Trophoblast cell (in vitro differentiated cells and primary cell): ENCODE data around the gene ATP2C2.

ENCODE experiments used
- DNase-seq, 2 donors: peaks; one replicate each; pipeline ENCODE4 v3.0.0-alpha.2; 2016
- H2AFZ ChIP-seq: 2 replicates; pipeline ENCODE4 v1.6.1; 2013; ENCODE audit warnings: low read length, moderate library complexity, mild to moderate bottlenecking; ENCODE audit not compliant: insufficient read depth, poor library complexity
- H2AK5ac ChIP-seq: 2 replicates; pipeline ENCODE4 v1.6.1; 2013; ENCODE audit warnings: mild to moderate bottlenecking, low read length
- H2BK120ac ChIP-seq: 2 replicates; pipeline ENCODE4 v1.6.1; 2013; ENCODE audit warnings: low read length, mild to moderate bottlenecking, moderate library complexity; ENCODE audit not compliant: insufficient read depth, poor library complexity
- H2BK12ac ChIP-seq: 2 replicates; pipeline ENCODE4 v1.6.1; 2013; ENCODE audit warnings: mild to moderate bottlenecking, low read length, moderate library complexity
- H2BK5ac ChIP-seq: 2 replicates; pipeline ENCODE4 v1.6.1; 2013; ENCODE audit warnings: low read length, low read depth, moderate library complexity, mild to moderate bottlenecking; ENCODE audit not compliant: poor library complexity
- H3K14ac ChIP-seq: 2 replicates; pipeline ENCODE4 v1.6.1; 2013; ENCODE audit warnings: mild to moderate bottlenecking, low read length
- H3K18ac ChIP-seq: 2 replicates; pipeline ENCODE4 v1.6.1; 2013; ENCODE audit warnings: mild to moderate bottlenecking, low read length
- H3K23ac ChIP-seq: 2 replicates; pipeline ENCODE4 v1.6.1; 2013; ENCODE audit warnings: low read length
- H3K27ac ChIP-seq: 2 replicates; pipeline ENCODE4 v1.5.1; 2013; ENCODE audit warnings: low read depth, mild to moderate bottlenecking, inconsistent platforms, low read length, moderate library complexity
- H3K27me3 ChIP-seq: 2 replicates; pipeline ENCODE4 v1.6.1; 2013; ENCODE audit warnings: inconsistent platforms, mild to moderate bottlenecking, low read length, moderate library complexity; ENCODE audit not compliant: insufficient read depth
- H3K36me3 ChIP-seq, 2 experiments: 1 replicate in 1 of 2; 2 replicates in 1 of 2; pipeline ENCODE4 v1.6.1; 2013; ENCODE audit warnings: low read length in 2 of 2, mild to moderate bottlenecking in 2 of 2, moderate library complexity in 1 of 2; ENCODE audit not compliant: insufficient read depth in 2 of 2, control insufficient read depth in 1 of 2
- H3K4ac ChIP-seq: 2 replicates; pipeline ENCODE4 v1.6.1; 2013; ENCODE audit warnings: low read depth, mild to moderate bottlenecking, low read length, moderate library complexity
- H3K4me1 ChIP-seq, 2 experiments: 1 replicate in 1 of 2; 2 replicates in 1 of 2; pipeline ENCODE4 v1.6.1; 2013; ENCODE audit warnings: low read length in 2 of 2, mild to moderate bottlenecking in 2 of 2, moderate library complexity in 1 of 2; ENCODE audit not compliant: insufficient read depth in 2 of 2, control insufficient read depth in 1 of 2
- H3K4me2 ChIP-seq: 2 replicates; pipeline ENCODE4 v1.6.1; 2013; ENCODE audit warnings: inconsistent platforms, mild to moderate bottlenecking, low read length, moderate library complexity
- H3K4me3 ChIP-seq: 2 replicates; pipeline ENCODE4 v1.5.1; 2013; ENCODE audit warnings: mild to moderate bottlenecking, low read depth, low read length, inconsistent platforms
- H3K79me1 ChIP-seq: one replicate; pipeline ENCODE4 v1.6.1; 2013; ENCODE audit warnings: low read length
- H3K79me2 ChIP-seq: 2 replicates; pipeline ENCODE4 v1.6.1; 2013; ENCODE audit warnings: low read length, mild to moderate bottlenecking; ENCODE audit not compliant: control insufficient read depth, insufficient read depth, poor library complexity
- H3K9ac ChIP-seq: 2 replicates; pipeline ENCODE4 v1.6.1; 2013; ENCODE audit warnings: mild to moderate bottlenecking, low read length
- H3K9me3 ChIP-seq: 2 replicates; pipeline ENCODE4 v1.6.1; 2013; ENCODE audit warnings: low read depth, mild to moderate bottlenecking, control low read depth, inconsistent platforms, low read length; ENCODE audit not compliant: insufficient read depth
- H4K12ac ChIP-seq: 2 replicates; pipeline ENCODE4 v1.6.1; 2013; ENCODE audit warnings: low read depth, mild to moderate bottlenecking, low read length, moderate library complexity
- H4K8ac ChIP-seq: 2 replicates; pipeline ENCODE4 v1.6.1; 2013; ENCODE audit warnings: low read depth, mild to moderate bottlenecking, low read length, moderate library complexity
- H4K91ac ChIP-seq: one replicate; pipeline ENCODE4 v1.6.1; 2013; ENCODE audit warnings: low read depth, mild to moderate bottlenecking, low read length, moderate library complexity
- WGBS: extraction: QIAGEN DNeasy Blood & Tissue Kit; methylation state at CpG from one replicate; pipeline ENCODE4 v1.1.7; 2013; ENCODE audit warnings: missing lambda C conversion rate; ENCODE audit not compliant: insufficient read length, insufficient coverage; ENCODE audit errors: extremely low coverage; 5-methylcytosine and 5-hydroxymethylcytosine counted together

Gene ATP2C2

GRCh38 chr16:84503751-84504395, 135.5 kb downstream of the ATP2C2 start:
- Histone ChIP-seq H3K79me2 (peaks cover 6% of the 10 kb centered on the region), H3K18ac (peak overlapping the region; percentile 89), H2AFZ (peak overlapping the region; percentile 87), H3K36me3 (peaks cover 4 to 7% of the 10 kb centered on the region in 2 experiments), H3K4me2 (peak overlapping the region; percentile 67), H2BK120ac (no peak overlapping the region), H4K8ac (peak overlapping the region; percentile 57), H2BK12ac (peak overlapping the region; percentile 59), H2BK5ac (no peak overlapping the region), H3K9me3 (peaks cover 5% of the 10 kb centered on the region), H4K91ac (peak overlapping the region; percentile 91), H3K23ac (no peak overlapping the region), H3K4me1 (peaks cover 31 to 45% of the 10 kb centered on the region in 2 experiments), H3K27ac (no peak overlapping the region), H4K12ac (no peak overlapping the region), H3K79me1 (peaks cover 13% of the 10 kb centered on the region), H3K27me3 (no peaks in the 10 kb centered on the region), H3K4ac (peak overlapping the region; percentile 68), H3K14ac (peak overlapping the region; percentile 76), H3K4me3 (peak overlapping the region; percentile 95), H2AK5ac (peak overlapping the region; percentile 85), H3K9ac (peak overlapping the region; percentile 3)
- no CpG with 5 or more reads among the region's 13 CpGs for WGBS
- DNase-seq, result no peak

GRCh38 chr16:84504420-84505248, 136.3 kb downstream of the ATP2C2 start, which contains the start of gene MEAK7:
Gene MEAK7 (minus strand): TSS chr16:84504659. CDS start chr16:84498086, 6,573 bp downstream.
- peak within 1 kb of the TSS; percentile 96 for H3K18ac ChIP-seq
- H2AK5ac ChIP-seq, result peak within 1 kb of the TSS; percentile 87
- no CpG with 5 or more reads among the region's 45 CpGs for WGBS
- peaks cover 5% of the 10 kb centered on the region for H3K9me3 ChIP-seq
- H3K27ac ChIP-seq, result peak within 1 kb of the TSS; percentile 30
- peaks cover 4% of the 10 kb centered on the region in 2 experiments for H3K36me3 ChIP-seq
- peak within 1 kb of the TSS; percentile 91 for H2BK120ac ChIP-seq
- H4K12ac ChIP-seq, result peak within 1 kb of the TSS; percentile 88
- H3K27me3 ChIP-seq, result no peaks in the 10 kb centered on the region
- peak within 1 kb of the TSS; percentile 94 for H4K8ac ChIP-seq
- H2BK5ac ChIP-seq, result peak within 1 kb of the TSS; percentile 85
- peaks cover 13% of the 10 kb centered on the region for H3K79me1 ChIP-seq
- H3K4me2 ChIP-seq, result peak within 1 kb of the TSS; percentile 67
- peak; percentile 100 for DNase-seq
- H3K9ac ChIP-seq, result peak within 1 kb of the TSS; percentile 89
- peak within 1 kb of the TSS; percentile 95 for H3K4me3 ChIP-seq
- peak within 1 kb of the TSS; percentile 96 for H4K91ac ChIP-seq
- H3K4ac ChIP-seq, result peak within 1 kb of the TSS; percentile 80
- H2AFZ ChIP-seq, result peak within 1 kb of the TSS; percentile 87
- peaks cover 6% of the 10 kb centered on the region for H3K79me2 ChIP-seq
- H3K23ac ChIP-seq, result no peak within 1 kb of the TSS
- H3K4me1 ChIP-seq, result peaks cover 27 to 39% of the 10 kb centered on the region in 2 experiments
- peak within 1 kb of the TSS; percentile 89 for H3K14ac ChIP-seq
- peak within 1 kb of the TSS; percentile 85 for H2BK12ac ChIP-seq

- Histone ChIP-seq H3K23ac (no peak overlapping the region), H3K14ac (peak overlapping the region; percentile 88), H3K4me3 (no peak overlapping the region), H3K27me3 (no peaks in the 10 kb centered on the region), H2AFZ (no peak overlapping the region), H4K91ac (peak overlapping the region; percentile 96), H3K9ac (no peak overlapping the region), H3K4ac (peak overlapping the region; percentile 66), H2BK12ac (peak overlapping the region; percentile 85), H3K79me1 (peaks cover 13% of the 10 kb centered on the region), H2AK5ac (peak overlapping the region; percentile 87), H3K36me3 (peaks cover 2 to 4% of the 10 kb centered on the region in 2 experiments), H3K4me2 (peak overlapping the region; percentile 44), H3K4me1 (peaks cover 26 to 36% of the 10 kb centered on the region in 2 experiments), H4K8ac (peak overlapping the region; percentile 94), H2BK5ac (peak overlapping the region; percentile 75), H4K12ac (peak overlapping the region; percentile 88), H3K9me3 (peaks cover 5% of the 10 kb centered on the region), H3K27ac (peak overlapping the region; percentile 14), H2BK120ac (peak overlapping the region; percentile 91), H3K79me2 (peaks cover 6% of the 10 kb centered on the region), H3K18ac (peak overlapping the region; percentile 90)
- DNase-seq, result no peak
- no CpG with 5 or more reads among the region's 33 CpGs for WGBS
Observed at GRCh38 chr16:84505249-84506187, 137.2 kb downstream of the ATP2C2 start.
